Measurements from ENCODE around the gene ZACN. TPM values are rescaled to one million over a fixed set of nuclear protein-coding genes. Genes with fewer than 3 reads are reported as not detected.

Gene ZACN
- polyA plus RNA-seq, 1 of the 3 experiments (the other 2 are of a cell fraction): not detected

DNA sequence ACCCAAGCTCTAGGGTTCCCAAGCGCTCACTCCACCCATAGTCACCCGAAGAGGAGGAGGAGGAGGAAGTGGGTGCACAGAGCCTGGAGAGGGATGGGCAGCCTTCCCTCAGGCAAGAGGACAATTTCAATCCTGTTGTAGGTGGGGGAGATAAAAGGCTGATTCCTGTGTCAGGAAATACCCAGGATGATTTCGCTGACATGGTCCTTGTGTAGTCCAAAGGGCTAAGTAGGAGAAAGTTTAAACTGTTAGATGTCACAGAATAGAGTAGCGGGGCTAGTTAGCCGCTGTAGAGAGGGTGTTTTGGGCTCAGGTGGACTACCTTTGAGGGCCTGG lies 25.9 kb downstream of the ZACN start:
- peaks cover 3 to 15% of the 10 kb centered on the region in 2 experiments; a peak in 2 of 4 replicates for H3K4me1 ChIP-seq (ENCODE audit: control insufficient read depth in 1 of 2, insufficient read depth in 2 of 2, low read depth in 1 of 2, low read length in 1 of 2)
- no peak overlapping the region for H2AFZ ChIP-seq (ENCODE audit: low read depth)
- no peak overlapping the region for H3K9ac ChIP-seq
- H3K27ac ChIP-seq (ENCODE audit: low read depth in 2 of 2, low read length in 1 of 2): no peak overlapping the region
- peaks cover 15 to 28% of the 10 kb centered on the region in 2 experiments for H3K36me3 ChIP-seq (replicated peaks in 1 of 2; ENCODE audit: control insufficient read depth in 1 of 2, insufficient read depth in 2 of 2, low read length in 1 of 2)
- no peaks in the 10 kb centered on the region for H3K9me3 ChIP-seq
- no peaks in the 10 kb centered on the region for H4K20me1 ChIP-seq (ENCODE audit: insufficient read depth)
- H3K4me3 ChIP-seq (ENCODE audit: low read depth in 2 of 2, low read length in 1 of 2): no peak overlapping the region
- no peak overlapping the region for H3K4me2 ChIP-seq
- H3K9me2 ChIP-seq: no peaks in the 10 kb centered on the region
- CTCF ChIA-PET: interaction anchor here (1.0 to 7.3 kb wide), 7 partner anchors 15 to 293 kb away, joined by 3 to 53 read pairs (median 4); no protein-coding TSS in a partner anchor
- no peak for DNase-seq
- 80% methylated on average over 5 of the region's 5 CpGs for WGBS (ENCODE audit: low lambda C conversion rate)
- H3K27me3 ChIP-seq (ENCODE audit: insufficient read depth): no peaks in the 10 kb centered on the region; the same call in 1 of the 2 replicates
- TF ChIP-seq, protein P1, sequence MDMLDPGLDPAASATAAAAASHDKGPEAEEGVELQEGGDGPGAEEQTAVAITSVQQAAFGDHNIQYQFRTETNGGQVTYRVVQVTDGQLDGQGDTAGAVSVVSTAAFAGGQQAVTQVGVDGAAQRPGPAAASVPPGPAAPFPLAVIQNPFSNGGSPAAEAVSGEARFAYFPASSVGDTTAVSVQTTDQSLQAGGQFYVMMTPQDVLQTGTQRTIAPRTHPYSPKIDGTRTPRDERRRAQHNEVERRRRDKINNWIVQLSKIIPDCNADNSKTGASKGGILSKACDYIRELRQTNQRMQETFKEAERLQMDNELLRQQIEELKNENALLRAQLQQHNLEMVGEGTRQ (IDR thresholded peaks at IDR 0.05; ENCODE audit: borderline replicate concordance, low read depth, low read length): no peak
- no peak for TF ChIP-seq CHD2 (IDR thresholded peaks at IDR 0.05; ENCODE audit: low read length, partially characterized antibody)
- TF ChIP-seq EZH2phosphoT487 (IDR thresholded peaks at IDR 0.05; ENCODE audit: borderline replicate concordance, low read depth): no peak
- no peak for TF ChIP-seq YY1 (IDR thresholded peaks at IDR 0.05; ENCODE audit: low read depth)
- TF ChIP-seq GATA2 (CRISPR knock-in tag; IDR thresholded peaks at IDR 0.05): no peak
- TF ChIP-seq RAD21 (IDR thresholded peaks at IDR 0.05; ENCODE audit: low read length): no peak
- TF ChIP-seq, protein P2, sequence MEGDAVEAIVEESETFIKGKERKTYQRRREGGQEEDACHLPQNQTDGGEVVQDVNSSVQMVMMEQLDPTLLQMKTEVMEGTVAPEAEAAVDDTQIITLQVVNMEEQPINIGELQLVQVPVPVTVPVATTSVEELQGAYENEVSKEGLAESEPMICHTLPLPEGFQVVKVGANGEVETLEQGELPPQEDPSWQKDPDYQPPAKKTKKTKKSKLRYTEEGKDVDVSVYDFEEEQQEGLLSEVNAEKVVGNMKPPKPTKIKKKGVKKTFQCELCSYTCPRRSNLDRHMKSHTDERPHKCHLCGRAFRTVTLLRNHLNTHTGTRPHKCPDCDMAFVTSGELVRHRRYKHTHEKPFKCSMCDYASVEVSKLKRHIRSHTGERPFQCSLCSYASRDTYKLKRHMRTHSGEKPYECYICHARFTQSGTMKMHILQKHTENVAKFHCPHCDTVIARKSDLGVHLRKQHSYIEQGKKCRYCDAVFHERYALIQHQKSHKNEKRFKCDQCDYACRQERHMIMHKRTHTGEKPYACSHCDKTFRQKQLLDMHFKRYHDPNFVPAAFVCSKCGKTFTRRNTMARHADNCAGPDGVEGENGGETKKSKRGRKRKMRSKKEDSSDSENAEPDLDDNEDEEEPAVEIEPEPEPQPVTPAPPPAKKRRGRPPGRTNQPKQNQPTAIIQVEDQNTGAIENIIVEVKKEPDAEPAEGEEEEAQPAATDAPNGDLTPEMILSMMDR (IDR thresholded peaks at IDR 0.05): no peak
- TF ChIP-seq ELF1 (IDR thresholded peaks at IDR 0.05): no peak
- H3F3A ChIP-seq (replicated peaks; ENCODE audit: insufficient read depth): peaks cover 12% of the 10 kb centered on the region
- peaks cover 27% of the 10 kb centered on the region for H3K79me2 ChIP-seq (ENCODE audit: insufficient read depth)
- POLR2A ChIA-PET: interaction anchor here (1.0 to 1.6 kb wide), 3 partner anchors 12 to 78 kb away, joined by 3 to 7 read pairs (median 3); no protein-coding TSS in a partner anchor

DNA sequence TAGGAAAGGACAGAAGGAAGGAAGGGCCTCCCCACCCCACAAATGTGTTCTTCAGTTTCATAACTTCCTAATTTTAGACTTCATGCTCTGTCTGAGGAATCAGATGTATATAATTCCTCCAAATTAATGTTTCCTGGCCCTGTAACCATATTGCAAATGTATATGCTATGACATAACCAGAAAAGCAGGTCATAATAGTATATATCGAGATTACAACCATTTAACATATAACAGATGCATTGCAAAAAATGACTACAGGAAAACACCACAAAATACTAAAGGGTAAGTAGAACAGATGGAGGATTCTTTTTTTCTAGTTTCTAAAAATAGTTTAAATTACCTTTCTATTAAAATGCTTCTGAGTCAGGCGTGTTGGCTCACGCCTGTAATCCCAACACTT lies 27.7 kb downstream of the ZACN start:
- Histone ChIP-seq H2AFZ (ENCODE audit: low read depth) (0 out of 2 replicates have a peak overlapping the region, but pooled peaks have one; percentile 61), H3K9me3 (no peaks in the 10 kb centered on the region), H3K4me1 (ENCODE audit: control insufficient read depth in 1 of 2, insufficient read depth in 2 of 2, low read depth in 1 of 2, low read length in 1 of 2) (peaks cover 3 to 15% of the 10 kb centered on the region in 2 experiments; a peak in 2 of 4 replicates), H3K9me2 (no peaks in the 10 kb centered on the region), H3K79me2 (ENCODE audit: insufficient read depth) (peaks cover 19% of the 10 kb centered on the region), H3K4me3 (ENCODE audit: low read depth in 2 of 2, low read length in 1 of 2) (no peak overlapping the region), H3K27me3 (ENCODE audit: insufficient read depth) (no peaks in the 10 kb centered on the region; the same call in 1 of the 2 replicates), H3K4me2 (no peak overlapping the region), H4K20me1 (ENCODE audit: insufficient read depth) (no peaks in the 10 kb centered on the region), H3K36me3 (replicated peaks in 1 of 2; ENCODE audit: control insufficient read depth in 1 of 2, insufficient read depth in 2 of 2, low read length in 1 of 2) (peaks cover 3 to 11% of the 10 kb centered on the region in 2 experiments), H3F3A (replicated peaks; ENCODE audit: insufficient read depth) (peaks cover 12% of the 10 kb centered on the region), H3K27ac (ENCODE audit: low read depth in 2 of 2, low read length in 1 of 2) (no peak overlapping the region), H3K9ac (no peak overlapping the region)
- DNase-seq: no peak
- ChIA-PET POLR2A (interaction anchor here (0.7 to 1.0 kb wide), 2 partner anchors 10 to 164 kb away, joined by 3 read pairs; no protein-coding TSS in a partner anchor), CTCF (interaction anchor here (0.5 to 7.3 kb wide), 14 partner anchors 12 to 192 kb away, joined by 3 to 53 read pairs (median 3); no protein-coding TSS in a partner anchor)
- WGBS (ENCODE audit: low lambda C conversion rate): 75% methylated on average over 3 of the region's 3 CpGs
- TF ChIP-seq CHD2 (IDR thresholded peaks at IDR 0.05; ENCODE audit: low read length, partially characterized antibody) (no peak), SIN3A (IDR thresholded peaks at IDR 0.05; ENCODE audit: borderline replicate concordance, low read depth, low read length) (no peak), MXI1 (IDR thresholded peaks at IDR 0.05; ENCODE audit: low read depth, low read length) (no peak), GATA2 (CRISPR knock-in tag; IDR thresholded peaks at IDR 0.05) (no peak), SMC3 (IDR thresholded peaks at IDR 0.05; ENCODE audit: low read depth, low read length) (no peak), TEAD4 (IDR thresholded peaks at IDR 0.05; ENCODE audit: borderline replicate concordance, insufficient read depth) (no peak), RCOR1 (IDR thresholded peaks at IDR 0.05; ENCODE audit: low read length) (no peak), TCF12 (IDR thresholded peaks at IDR 0.05) (no peak), FOXJ3 (CRISPR knock-in tag; IDR thresholded peaks at IDR 0.05) (no peak), YY1 (IDR thresholded peaks at IDR 0.05; ENCODE audit: low read depth) (no peak)
- TF ChIP-seq, protein P3, sequence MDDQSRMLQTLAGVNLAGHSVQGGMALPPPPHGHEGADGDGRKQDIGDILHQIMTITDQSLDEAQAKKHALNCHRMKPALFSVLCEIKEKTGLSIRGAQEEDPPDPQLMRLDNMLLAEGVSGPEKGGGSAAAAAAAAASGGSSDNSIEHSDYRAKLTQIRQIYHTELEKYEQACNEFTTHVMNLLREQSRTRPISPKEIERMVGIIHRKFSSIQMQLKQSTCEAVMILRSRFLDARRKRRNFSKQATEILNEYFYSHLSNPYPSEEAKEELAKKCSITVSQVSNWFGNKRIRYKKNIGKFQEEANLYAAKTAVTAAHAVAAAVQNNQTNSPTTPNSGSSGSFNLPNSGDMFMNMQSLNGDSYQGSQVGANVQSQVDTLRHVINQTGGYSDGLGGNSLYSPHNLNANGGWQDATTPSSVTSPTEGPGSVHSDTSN (IDR thresholded peaks at IDR 0.05): no peak
- TF ChIP-seq, protein P4, sequence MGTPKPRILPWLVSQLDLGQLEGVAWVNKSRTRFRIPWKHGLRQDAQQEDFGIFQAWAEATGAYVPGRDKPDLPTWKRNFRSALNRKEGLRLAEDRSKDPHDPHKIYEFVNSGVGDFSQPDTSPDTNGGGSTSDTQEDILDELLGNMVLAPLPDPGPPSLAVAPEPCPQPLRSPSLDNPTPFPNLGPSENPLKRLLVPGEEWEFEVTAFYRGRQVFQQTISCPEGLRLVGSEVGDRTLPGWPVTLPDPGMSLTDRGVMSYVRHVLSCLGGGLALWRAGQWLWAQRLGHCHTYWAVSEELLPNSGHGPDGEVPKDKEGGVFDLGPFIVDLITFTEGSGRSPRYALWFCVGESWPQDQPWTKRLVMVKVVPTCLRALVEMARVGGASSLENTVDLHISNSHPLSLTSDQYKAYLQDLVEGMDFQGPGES (IDR thresholded peaks at IDR 0.05; ENCODE audit: low read depth, low read length): no peak
- TF ChIP-seq, protein P5, sequence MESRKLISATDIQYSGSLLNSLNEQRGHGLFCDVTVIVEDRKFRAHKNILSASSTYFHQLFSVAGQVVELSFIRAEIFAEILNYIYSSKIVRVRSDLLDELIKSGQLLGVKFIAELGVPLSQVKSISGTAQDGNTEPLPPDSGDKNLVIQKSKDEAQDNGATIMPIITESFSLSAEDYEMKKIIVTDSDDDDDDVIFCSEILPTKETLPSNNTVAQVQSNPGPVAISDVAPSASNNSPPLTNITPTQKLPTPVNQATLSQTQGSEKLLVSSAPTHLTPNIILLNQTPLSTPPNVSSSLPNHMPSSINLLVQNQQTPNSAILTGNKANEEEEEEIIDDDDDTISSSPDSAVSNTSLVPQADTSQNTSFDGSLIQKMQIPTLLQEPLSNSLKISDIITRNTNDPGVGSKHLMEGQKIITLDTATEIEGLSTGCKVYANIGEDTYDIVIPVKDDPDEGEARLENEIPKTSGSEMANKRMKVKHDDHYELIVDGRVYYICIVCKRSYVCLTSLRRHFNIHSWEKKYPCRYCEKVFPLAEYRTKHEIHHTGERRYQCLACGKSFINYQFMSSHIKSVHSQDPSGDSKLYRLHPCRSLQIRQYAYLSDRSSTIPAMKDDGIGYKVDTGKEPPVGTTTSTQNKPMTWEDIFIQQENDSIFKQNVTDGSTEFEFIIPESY (IDR thresholded peaks at IDR 0.05; ENCODE audit: borderline replicate concordance, low read depth): no peak
- TF ChIP-seq, protein P6, sequence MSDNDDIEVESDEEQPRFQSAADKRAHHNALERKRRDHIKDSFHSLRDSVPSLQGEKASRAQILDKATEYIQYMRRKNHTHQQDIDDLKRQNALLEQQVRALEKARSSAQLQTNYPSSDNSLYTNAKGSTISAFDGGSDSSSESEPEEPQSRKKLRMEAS (IDR thresholded peaks at IDR 0.05; ENCODE audit: low read depth): no peak
